MM.1S (cell line): ENCODE data around the gene FOXL1.

Source experiments
- EZH2 ChIP-seq: fragments of 300-600 bp; sonication (generic); optimal IDR thresholded peaks from 2 replicates; pipeline ENCODE3; 2017; ENCODE audit warnings: low read depth, mild to moderate bottlenecking, antibody characterized with exemption, low read length, mixed read lengths
- TF ChIP-seq, protein P1 (sequence below): fragments of 300-600 bp; sonication (generic); IDR thresholded peaks from 2 replicates; pipeline ENCODE4 v1.5.1; 2016; ENCODE audit warnings: antibody characterized with exemption, low read length, mixed read lengths

DNA sequence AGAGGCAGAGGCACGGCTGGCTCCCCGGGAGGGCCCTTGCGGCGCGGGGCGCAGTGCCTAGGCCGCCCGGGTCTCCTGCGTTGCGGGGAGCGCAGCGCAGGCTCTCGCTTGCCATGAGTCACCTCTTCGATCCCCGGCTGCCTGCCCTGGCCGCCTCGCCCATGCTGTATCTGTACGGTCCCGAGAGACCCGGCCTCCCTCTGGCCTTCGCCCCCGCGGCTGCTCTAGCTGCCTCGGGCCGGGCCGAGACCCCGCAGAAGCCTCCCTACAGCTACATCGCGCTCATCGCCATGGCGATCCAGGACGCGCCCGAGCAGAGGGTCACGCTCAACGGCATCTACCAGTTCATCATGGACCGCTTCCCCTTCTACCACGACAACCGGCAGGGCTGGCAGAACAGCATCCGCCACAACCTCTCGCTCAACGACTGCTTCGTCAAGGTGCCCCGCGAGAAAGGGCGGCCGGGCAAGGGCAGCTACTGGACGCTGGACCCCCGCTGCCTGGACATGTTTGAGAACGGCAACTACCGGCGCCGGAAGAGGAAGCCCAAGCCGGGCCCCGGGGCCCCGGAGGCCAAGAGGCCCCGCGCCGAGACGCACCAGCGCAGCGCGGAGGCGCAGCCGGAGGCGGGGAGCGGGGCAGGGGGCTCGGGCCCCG lies 390 bp downstream of the FOXL1 start:
- TF ChIP-seq, protein P1, sequence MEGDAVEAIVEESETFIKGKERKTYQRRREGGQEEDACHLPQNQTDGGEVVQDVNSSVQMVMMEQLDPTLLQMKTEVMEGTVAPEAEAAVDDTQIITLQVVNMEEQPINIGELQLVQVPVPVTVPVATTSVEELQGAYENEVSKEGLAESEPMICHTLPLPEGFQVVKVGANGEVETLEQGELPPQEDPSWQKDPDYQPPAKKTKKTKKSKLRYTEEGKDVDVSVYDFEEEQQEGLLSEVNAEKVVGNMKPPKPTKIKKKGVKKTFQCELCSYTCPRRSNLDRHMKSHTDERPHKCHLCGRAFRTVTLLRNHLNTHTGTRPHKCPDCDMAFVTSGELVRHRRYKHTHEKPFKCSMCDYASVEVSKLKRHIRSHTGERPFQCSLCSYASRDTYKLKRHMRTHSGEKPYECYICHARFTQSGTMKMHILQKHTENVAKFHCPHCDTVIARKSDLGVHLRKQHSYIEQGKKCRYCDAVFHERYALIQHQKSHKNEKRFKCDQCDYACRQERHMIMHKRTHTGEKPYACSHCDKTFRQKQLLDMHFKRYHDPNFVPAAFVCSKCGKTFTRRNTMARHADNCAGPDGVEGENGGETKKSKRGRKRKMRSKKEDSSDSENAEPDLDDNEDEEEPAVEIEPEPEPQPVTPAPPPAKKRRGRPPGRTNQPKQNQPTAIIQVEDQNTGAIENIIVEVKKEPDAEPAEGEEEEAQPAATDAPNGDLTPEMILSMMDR: no peak
- no peak for TF ChIP-seq EZH2
